Mesenchymal stem cell (in vitro differentiated cells and primary cell): ENCODE data around the gene XPNPEP3.

ENCODE experiments used
- DNase-seq: peaks from one replicate; pipeline ENCODE4 v3.0.0-alpha.2; 2013
- H2AFZ ChIP-seq: one replicate; pipeline ENCODE4 v1.6.1; 2013; ENCODE audit warnings: low read depth, mild to moderate bottlenecking, control low read depth, inconsistent platforms, low read length, moderate library complexity
- H2AK5ac ChIP-seq: 2 replicates; pipeline ENCODE4 v1.6.1; 2013; ENCODE audit warnings: low read length, moderate library complexity, mild to moderate bottlenecking, inconsistent platforms; ENCODE audit not compliant: severe bottlenecking
- H2BK120ac ChIP-seq: one replicate; pipeline ENCODE4 v1.6.1; 2013; ENCODE audit warnings: low read depth, mild to moderate bottlenecking, inconsistent platforms, low read length, moderate library complexity
- H2BK12ac ChIP-seq, 2 experiments: one replicate each; pipeline ENCODE4 v1.6.1; 2013; ENCODE audit warnings: inconsistent platforms in 2 of 2, low read length in 2 of 2, mild to moderate bottlenecking in 2 of 2, moderate library complexity in 2 of 2, control low read depth in 1 of 2
- H2BK15ac ChIP-seq: one replicate; pipeline ENCODE4 v1.6.1; 2013; ENCODE audit warnings: mild to moderate bottlenecking, low read depth, inconsistent platforms; ENCODE audit not compliant: poor library complexity, severe bottlenecking
- H2BK5ac ChIP-seq: 2 replicates; pipeline ENCODE4 v1.6.1; 2013; ENCODE audit warnings: low read depth, mild to moderate bottlenecking, low read length, control low read depth, inconsistent platforms; ENCODE audit not compliant: poor library complexity, severe bottlenecking
- H3K14ac ChIP-seq, 2 experiments: one replicate each; pipeline ENCODE4 v1.6.1; 2013; ENCODE audit warnings: inconsistent platforms in 2 of 2, low read length in 2 of 2, control low read depth in 1 of 2, mild to moderate bottlenecking in 1 of 2, moderate library complexity in 1 of 2
- H3K18ac ChIP-seq, 2 experiments: one replicate each; pipeline ENCODE4 v1.6.1; 2013; ENCODE audit warnings: inconsistent platforms in 2 of 2, low read length in 2 of 2, control low read depth in 1 of 2, low read depth in 1 of 2, mild to moderate bottlenecking in 1 of 2
- H3K23ac ChIP-seq, 2 experiments: one replicate each; pipeline ENCODE4 v1.6.1; 2013; ENCODE audit warnings: inconsistent platforms in 2 of 2, low read length in 2 of 2, mild to moderate bottlenecking in 2 of 2, moderate library complexity in 2 of 2, control low read depth in 1 of 2
- H3K27ac ChIP-seq: 2 replicates; pipeline ENCODE4 v1.5.1; 2013; ENCODE audit warnings: mild to moderate bottlenecking, moderate library complexity, low read length, control low read depth, inconsistent platforms; ENCODE audit not compliant: poor library complexity, severe bottlenecking
- H3K27me3 ChIP-seq, 2 experiments: 2 replicates each; pipeline versions ENCODE4 v1.6.1 to v1.7.0; 2013; ENCODE audit warnings: low read length in 2 of 2, mild to moderate bottlenecking in 2 of 2, moderate library complexity in 2 of 2, control low read depth in 1 of 2, inconsistent platforms in 1 of 2; ENCODE audit not compliant: control insufficient read depth in 1 of 2, insufficient read depth in 1 of 2
- H3K36me3 ChIP-seq, 2 experiments: 2 replicates each; pipeline versions ENCODE4 v1.6.1 to v1.7.0; 2013; ENCODE audit warnings: low read length in 2 of 2, control low read depth in 1 of 2, inconsistent platforms in 1 of 2, low read depth in 1 of 2, mild to moderate bottlenecking in 1 of 2; ENCODE audit not compliant: insufficient read depth in 2 of 2, control insufficient read depth in 1 of 2
- H3K4ac ChIP-seq, 2 experiments: one replicate each; pipeline ENCODE4 v1.6.1; 2013; ENCODE audit warnings: inconsistent platforms in 2 of 2, low read length in 2 of 2, mild to moderate bottlenecking in 2 of 2, moderate library complexity in 2 of 2, control low read depth in 1 of 2, low read depth in 1 of 2
- H3K4me1 ChIP-seq: 2 replicates; pipeline ENCODE4 v1.6.1; 2013; ENCODE audit warnings: low read depth, low read length, control low read depth; ENCODE audit not compliant: control insufficient read depth, insufficient read depth
- H3K4me2 ChIP-seq: 2 replicates; pipeline ENCODE4 v1.6.1; 2013; ENCODE audit warnings: low read length, mild to moderate bottlenecking, inconsistent platforms; ENCODE audit not compliant: poor library complexity, severe bottlenecking
- H3K4me3 ChIP-seq, 2 experiments: 2 replicates each; pipeline versions ENCODE4 v1.5.1 to v1.7.0; 2013; ENCODE audit warnings: low read length in 2 of 2, mild to moderate bottlenecking in 2 of 2, control low read depth in 1 of 2, low read depth in 1 of 2; ENCODE audit not compliant: insufficient read depth in 1 of 2
- H3K79me1 ChIP-seq: replicated peaks from 2 replicates; pipeline ENCODE4 v1.6.1; 2013; ENCODE audit warnings: mild to moderate bottlenecking, control low read depth, low read length, inconsistent platforms; ENCODE audit not compliant: poor library complexity, severe bottlenecking
- H3K9ac ChIP-seq: 2 replicates; pipeline ENCODE4 v1.7.0; 2013; ENCODE audit warnings: mild to moderate bottlenecking, low read length, moderate library complexity
- H3K9me3 ChIP-seq: 2 replicates; pipeline ENCODE4 v1.7.0; 2013; ENCODE audit warnings: mild to moderate bottlenecking, low read length; ENCODE audit not compliant: control insufficient read depth
- H4K8ac ChIP-seq: one replicate; pipeline ENCODE4 v1.6.1; 2013; ENCODE audit warnings: inconsistent platforms, mild to moderate bottlenecking, low read length, moderate library complexity
- H4K91ac ChIP-seq: one replicate; pipeline ENCODE4 v1.6.1; 2013; ENCODE audit warnings: mild to moderate bottlenecking, low read length, inconsistent platforms
- WGBS: methylation state at CpG from one replicate; pipeline ENCODE4 v1.1.7; 2013; ENCODE audit warnings: mixed read lengths; 5-methylcytosine and 5-hydroxymethylcytosine counted together

The XPNPEP3 gene

GRCh38 chr22:40951795-40952605 lies 95.1 kb downstream of the XPNPEP3 start:
- Histone ChIP-seq H3K14ac (peak overlapping the region in 1 of 2 experiments; percentile 68), H3K27me3 (no peaks in the 10 kb centered on the region), H2BK5ac (no peak overlapping the region), H2BK120ac (peak overlapping the region; percentile 68), H2BK12ac (peak overlapping the region in 1 of 2 experiments; percentile 10), H3K4me2 (peak overlapping the region; percentile 89), H3K4me3 (peak overlapping the region; percentile 68 to 95), H3K18ac (peak overlapping the region; percentile 91 to 97), H2AK5ac (peak overlapping the region; percentile 23), H3K4me1 (peaks cover 3% of the 10 kb centered on the region), H3K36me3 (peaks cover 14 to 32% of the 10 kb centered on the region in 2 experiments), H3K27ac (peak overlapping the region; percentile 92), H3K79me1 (peaks cover 2% of the 10 kb centered on the region), H2BK15ac (peak overlapping the region; percentile 12), H3K4ac (peak overlapping the region; percentile 57 to 92), H3K23ac (no peak overlapping the region), H4K91ac (peak overlapping the region; percentile 70), H4K8ac (peak overlapping the region; percentile 74), H3K9me3 (no peaks in the 10 kb centered on the region), H3K9ac (peak overlapping the region; percentile 98), H2AFZ (no peak overlapping the region)
- no peak for DNase-seq
- 16% methylated on average over 7 of the region's 21 CpGs for WGBS

DNA sequence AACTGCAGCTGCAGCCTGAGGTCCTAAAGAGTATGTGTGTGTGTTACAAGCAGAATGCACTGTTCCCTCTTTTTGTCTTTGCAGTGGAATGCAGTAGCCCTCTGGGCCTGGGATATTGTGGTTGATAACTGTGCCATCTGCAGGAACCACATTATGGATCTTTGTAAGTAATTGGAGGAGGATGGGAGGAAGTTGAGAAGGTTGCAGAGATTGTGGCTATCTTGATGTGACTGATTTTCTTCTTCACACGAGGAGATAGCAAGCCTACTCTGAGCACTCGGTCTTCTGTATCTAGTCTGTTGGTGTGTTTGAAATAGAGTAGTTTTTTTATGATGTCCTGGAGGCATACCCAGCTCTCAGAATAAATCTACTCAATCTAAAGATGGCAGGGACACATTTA lies 96.5 kb downstream of the XPNPEP3 start:
- Histone ChIP-seq H3K9me3 (no peaks in the 10 kb centered on the region), H3K27me3 (no peaks in the 10 kb centered on the region), H3K4me2 (no peak overlapping the region), H2BK15ac (no peak overlapping the region), H3K4me1 (peaks cover 3% of the 10 kb centered on the region), H2BK12ac (no peak overlapping the region), H3K4ac (no peak overlapping the region), H2BK120ac (no peak overlapping the region), H3K9ac (peak overlapping the region; percentile 98), H2AFZ (no peak overlapping the region), H4K91ac (no peak overlapping the region), H3K4me3 (peak overlapping the region in 1 of 2 experiments; percentile 95), H3K36me3 (peaks cover 25 to 42% of the 10 kb centered on the region in 2 experiments), H3K79me1 (peaks cover 5% of the 10 kb centered on the region), H3K14ac (no peak overlapping the region), H3K27ac (no peak overlapping the region), H2AK5ac (no peak overlapping the region), H3K23ac (no peak overlapping the region), H2BK5ac (no peak overlapping the region), H4K8ac (no peak overlapping the region), H3K18ac (no peak overlapping the region)
- DNase-seq = peak; percentile 24
- 50% methylated on average over 1 of the region's 2 CpGs for WGBS

DNA sequence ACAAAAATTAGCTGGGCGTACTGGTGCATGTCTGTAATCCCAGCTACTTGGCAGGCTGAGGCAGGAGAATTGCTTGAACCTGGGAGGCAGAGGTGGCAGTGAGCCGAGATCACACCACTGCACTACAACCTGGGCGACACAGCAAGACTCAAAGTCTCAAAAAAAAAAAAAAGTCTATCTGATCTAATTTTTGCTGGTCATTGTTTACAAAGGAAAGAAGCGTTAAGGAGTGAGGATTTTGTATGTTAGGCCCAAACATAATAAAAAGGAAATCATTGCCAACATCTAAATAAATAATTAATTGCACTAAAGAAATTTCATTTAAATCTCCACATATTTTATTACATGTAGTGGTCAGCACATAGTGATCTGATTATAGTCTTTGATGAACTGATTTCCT lies 97.2 kb downstream of the XPNPEP3 start:
- WGBS = 100% methylated on average over 1 of the region's 4 CpGs
- peaks cover 30 to 48% of the 10 kb centered on the region in 2 experiments for H3K36me3 ChIP-seq
- no peak overlapping the region for H3K23ac ChIP-seq
- peaks cover 3% of the 10 kb centered on the region for H3K4me1 ChIP-seq
- no peak overlapping the region for H3K4ac ChIP-seq
- no peak overlapping the region for H2AK5ac ChIP-seq
- no peak overlapping the region for H3K4me2 ChIP-seq
- no peak overlapping the region for H2BK15ac ChIP-seq
- H3K27ac ChIP-seq = no peak overlapping the region
- no peak overlapping the region for H3K14ac ChIP-seq
- no peak overlapping the region for H3K9ac ChIP-seq
- no peak overlapping the region for H3K18ac ChIP-seq
- peak overlapping the region; percentile 60 for H4K8ac ChIP-seq
- DNase-seq = no peak
- H2BK12ac ChIP-seq = no peak overlapping the region
- H2BK120ac ChIP-seq = no peak overlapping the region
- H3K79me1 ChIP-seq = peaks cover 5% of the 10 kb centered on the region
- H3K9me3 ChIP-seq = no peaks in the 10 kb centered on the region
- H3K4me3 ChIP-seq = no peak overlapping the region
- no peak overlapping the region for H2AFZ ChIP-seq
- no peak overlapping the region for H2BK5ac ChIP-seq
- no peaks in the 10 kb centered on the region for H3K27me3 ChIP-seq
- H4K91ac ChIP-seq = no peak overlapping the region

GRCh38 chr22:40955571-40955970 lies 98.6 kb downstream of the XPNPEP3 start:
- H2BK15ac ChIP-seq = no peak overlapping the region
- H4K8ac ChIP-seq = no peak overlapping the region
- peaks cover 3% of the 10 kb centered on the region for H3K4me1 ChIP-seq
- no peak overlapping the region for H2AK5ac ChIP-seq
- H2AFZ ChIP-seq = no peak overlapping the region
- H3K9me3 ChIP-seq = no peaks in the 10 kb centered on the region
- no peak overlapping the region for H3K23ac ChIP-seq
- no peak overlapping the region for H3K18ac ChIP-seq
- H3K14ac ChIP-seq = no peak overlapping the region
- DNase-seq = peak; percentile 59
- no peak overlapping the region for H2BK120ac ChIP-seq
- H3K27me3 ChIP-seq = no peaks in the 10 kb centered on the region
- H3K4me2 ChIP-seq = no peak overlapping the region
- H2BK5ac ChIP-seq = no peak overlapping the region
- no peak overlapping the region for H2BK12ac ChIP-seq
- H3K4ac ChIP-seq = no peak overlapping the region
- H3K9ac ChIP-seq = no peak overlapping the region
- no peak overlapping the region for H3K4me3 ChIP-seq
- H4K91ac ChIP-seq = no peak overlapping the region
- H3K79me1 ChIP-seq = peaks cover 5% of the 10 kb centered on the region
- WGBS = 91% methylated on average over 1 of the region's 3 CpGs
- H3K27ac ChIP-seq = no peak overlapping the region
- peaks cover 36 to 52% of the 10 kb centered on the region in 2 experiments for H3K36me3 ChIP-seq
